ENCODE data around the gene ZNF385A.

- no peak for TF ChIP-seq CBX8 (IDR thresholded peaks at IDR 0.05; ENCODE audit: borderline replicate concordance, low read depth, low read length)
- no peak for TF ChIP-seq EZH2 (IDR thresholded peaks at IDR 0.05; ENCODE audit: low read depth, low read length, severe bottlenecking)
- TF ChIP-seq HDAC6 (IDR thresholded peaks at IDR 0.05; ENCODE audit: low read depth, low read length): no peak
Observed at GRCh38 chr12:54383041-54383609, 1.4 kb downstream of the ZNF385A start.
